ENCODE results near the gene GLI3.

Gene GLI3

GRCh38 chr7:42283553-42283952 is 46.5 kb upstream of the GLI3 start:
- Histone ChIP-seq H3K27ac (ENCODE audit: extremely low read depth, low read depth, low read length) (no peak overlapping the region), H3K4me1 (ENCODE audit: control insufficient read depth, insufficient read depth, low read length) (peaks cover 20% of the 10 kb centered on the region), H3K4me3 (ENCODE audit: low read depth, low read length) (no peak overlapping the region), H3K9me3 (ENCODE audit: control insufficient read depth, insufficient read depth, low read depth, low read length) (no peaks in the 10 kb centered on the region), H3K36me3 (ENCODE audit: control insufficient read depth in 2 of 2, insufficient read depth in 1 of 2, low read length in 2 of 2) (no peaks in the 10 kb centered on the region)
- TF ChIP-seq ZBTB10 (tag by site-specific recombination; IDR thresholded peaks at IDR 0.05) (no peak), ZBTB11 (tag by site-specific recombination; conservative IDR thresholded peaks at IDR 0.05; ENCODE audit: low read depth) (no peak), ZNF549 (tag by site-specific recombination; IDR thresholded peaks at IDR 0.05) (no peak)
- CTCF ChIA-PET, result interaction anchor here (0.6 kb wide), 1 partner anchor 31 kb away, joined by 3 read pairs; no protein-coding TSS in a partner anchor
- POLR2A ChIA-PET, result no interaction called here

- Histone ChIP-seq H3K4me3 (ENCODE audit: low read depth, low read length) (no peak overlapping the region), H3K36me3 (ENCODE audit: control insufficient read depth in 2 of 2, insufficient read depth in 1 of 2, low read length in 2 of 2) (no peaks in the 10 kb centered on the region), H3K4me1 (ENCODE audit: control insufficient read depth, insufficient read depth, low read length) (peaks cover 3% of the 10 kb centered on the region; the same call in 1 of the 2 replicates), H3K27ac (ENCODE audit: extremely low read depth, low read depth, low read length) (no peak overlapping the region), H3K9me3 (ENCODE audit: control insufficient read depth, insufficient read depth, low read depth, low read length) (no peaks in the 10 kb centered on the region)
- no peak for TF ChIP-seq ZNF280C (tag by site-specific recombination; IDR thresholded peaks at IDR 0.05)
- TF ChIP-seq SALL2 (tag by site-specific recombination; IDR thresholded peaks at IDR 0.05; ENCODE audit: borderline replicate concordance), result no peak
- no peak for TF ChIP-seq ZNF768 (tag by site-specific recombination; IDR thresholded peaks at IDR 0.05)
- no peak for TF ChIP-seq ZNF24 (tag by site-specific recombination; IDR thresholded peaks at IDR 0.05)
- no peak for TF ChIP-seq ZBTB6 (tag by site-specific recombination; IDR thresholded peaks at IDR 0.05)
- no peak for TF ChIP-seq ZNF394 (tag by site-specific recombination; IDR thresholded peaks at IDR 0.05; ENCODE audit: borderline replicate concordance)
- no peak for TF ChIP-seq ZNF488 (tag by site-specific recombination; IDR thresholded peaks at IDR 0.05)
- no peak for TF ChIP-seq ZNF654 (tag by site-specific recombination; IDR thresholded peaks at IDR 0.05; ENCODE audit: low read depth)
- no peak for TF ChIP-seq MZF1 (tag by site-specific recombination; IDR thresholded peaks at IDR 0.05; ENCODE audit: borderline replicate concordance)
- no peak for TF ChIP-seq MYNN (tag by site-specific recombination; IDR thresholded peaks at IDR 0.05; ENCODE audit: borderline replicate concordance)
- TF ChIP-seq ZNF521 (tag by site-specific recombination; IDR thresholded peaks at IDR 0.05), result no peak
- TF ChIP-seq ZNF610 (tag by site-specific recombination; IDR thresholded peaks at IDR 0.05; ENCODE audit: borderline replicate concordance), result no peak
- TF ChIP-seq SP3 (tag by site-specific recombination; IDR thresholded peaks at IDR 0.05), result no peak
- TF ChIP-seq ZNF148 (tag by site-specific recombination; IDR thresholded peaks at IDR 0.05; ENCODE audit: borderline replicate concordance), result no peak
- no peak for TF ChIP-seq ZNF596 (tag by site-specific recombination; IDR thresholded peaks at IDR 0.05)
- ChIA-PET CTCF (interaction anchor here (0.6 to 0.9 kb wide), 4 partner anchors 182 to 337 kb away, joined by 3 read pairs; no protein-coding TSS in a partner anchor), POLR2A (no interaction called here)
These were observed 41.3 kb upstream of the GLI3 start for GRCh38 chr7:42278344-42278743.
